Inferior parietal cortex (tissue), 1 donor: Measurements from ENCODE around the gene CAMKMT.
A peak's percentile ranks its signal among the peaks of the same experiment; 100 is the strongest.

Source experiments
- DNase-seq: peaks from one replicate; pipeline ENCODE4 v3.0.0-alpha.2; 2016; ENCODE audit errors: extremely low spot score

Gene CAMKMT

GRCh38 chr2:44361330-44362206 lies at the start of gene CAMKMT, which contains the start of gene PREPL:
Gene CAMKMT (plus strand): TSS chr2:44361947.
Gene PREPL (minus strand): TSS chr2:44361494. CDS start chr2:44346342, 15,152 bp downstream.
- peak; percentile 96 for DNase-seq

GRCh38 chr2:44314362-44314761 lies 47.4 kb upstream of the CAMKMT start:
- DNase-seq, result no peak

- DNase-seq, result no peak
Measured at GRCh38 chr2:44315945-44316344, 45.8 kb upstream of the CAMKMT start.

- DNase-seq, result no peak
Measured at GRCh38 chr2:44320832-44321231, 40.9 kb upstream of the CAMKMT start.

- no peak for DNase-seq
Measured at GRCh38 chr2:44321360-44321759, 40.4 kb upstream of the CAMKMT start.

- no peak for DNase-seq
Measured at GRCh38 chr2:44324971-44325426, 36.7 kb upstream of the CAMKMT start.

- no peak for DNase-seq
Measured at GRCh38 chr2:44325897-44326296, 35.9 kb upstream of the CAMKMT start.

- DNase-seq, result no peak
Measured at GRCh38 chr2:44326548-44327264, 35.0 kb upstream of the CAMKMT start.

- no peak for DNase-seq
Measured at GRCh38 chr2:44328750-44329149, 33.0 kb upstream of the CAMKMT start.

GRCh38 chr2:44329343-44329742 lies 32.4 kb upstream of the CAMKMT start:
- DNase-seq, result no peak

GRCh38 chr2:44330801-44331200 lies 30.9 kb upstream of the CAMKMT start:
- DNase-seq, result no peak

GRCh38 chr2:44333994-44334393 lies 27.8 kb upstream of the CAMKMT start:
- no peak for DNase-seq

- no peak for DNase-seq
Measured at GRCh38 chr2:44335806-44336538, 25.8 kb upstream of the CAMKMT start.

GRCh38 chr2:44342854-44343253 lies 18.9 kb upstream of the CAMKMT start:
- DNase-seq, result no peak

- no peak for DNase-seq
Measured at GRCh38 chr2:44347526-44347925, 14.2 kb upstream of the CAMKMT start.

GRCh38 chr2:44348400-44348799 lies 13.3 kb upstream of the CAMKMT start:
- DNase-seq, result no peak

- no peak for DNase-seq
Measured at GRCh38 chr2:44349506-44349905, 12.2 kb upstream of the CAMKMT start.

GRCh38 chr2:44351088-44351487 lies 10.7 kb upstream of the CAMKMT start:
- DNase-seq, result no peak

GRCh38 chr2:44351676-44352075 lies 10.1 kb upstream of the CAMKMT start:
- no peak for DNase-seq

GRCh38 chr2:44352510-44352909 lies 9.2 kb upstream of the CAMKMT start:
- no peak for DNase-seq

GRCh38 chr2:44354761-44355160 lies 7.0 kb upstream of the CAMKMT start:
- DNase-seq, result no peak

- DNase-seq, result no peak
Measured at GRCh38 chr2:44358503-44358902, 3.2 kb upstream of the CAMKMT start.
